Esophagus squamous epithelium (tissue), 5 donors: ENCODE results near the gene M6PR. TPM values are rescaled to one million over a fixed set of nuclear protein-coding genes. Genes with fewer than 3 reads are reported as not detected.
"Not testable (repeated sequence)": the region's sequence is repeated elsewhere in the genome, so short reads cannot be mapped to it uniquely, and the experiment has no call there.

Source experiments
- DNase-seq: peaks from one replicate; lab custom pipeline; 2025; lab: John Stamatoyannopoulos, UW
- H3K27ac ChIP-seq, 4 donors: fragments of 200-600 bp; sonication (generic); one replicate each; pipeline ENCODE4 v1.5.1; 2016 to 2019; ENCODE audit warnings: mild to moderate bottlenecking in 1 of 4
- H3K27me3 ChIP-seq, 4 donors: fragments of 200-600 bp; sonication (generic); 1 replicate in 3 of 4; 2 replicates in 1 of 4; pipeline versions ENCODE4 v1.5.1 to v1.6.0; 2017 to 2021; ENCODE audit warnings: antibody characterized with exemption in 1 of 4
- H3K36me3 ChIP-seq, 3 donors: fragments of 200-600 bp; sonication (generic); one replicate each; pipeline ENCODE4 v1.5.1; 2016 to 2019
- H3K4me1 ChIP-seq, 3 donors: fragments of 200-600 bp; sonication (generic); one replicate each; pipeline ENCODE4 v1.5.1; 2017 to 2019
- H3K4me3 ChIP-seq, 4 donors: fragments of 200-600 bp; sonication (generic); 1 replicate in 3 of 4; 2 replicates in 1 of 4; pipeline ENCODE4 v1.5.1; 2016 to 2019; ENCODE audit warnings: mild to moderate bottlenecking in 2 of 4, moderate library complexity in 1 of 4
- H3K9me3 ChIP-seq, 3 donors: fragments of 200-600 bp; sonication (generic); one replicate each; pipeline ENCODE4 v1.5.1; 2016 to 2019
- CTCF ChIP-seq, 6 experiments: fragments of 450-650 bp in 4 of 6; fragments of 200-600 bp in 2 of 6; sonication (generic) in 2 of 6; IDR thresholded peaks; one replicate each; pipeline ENCODE4 v1.5.1; 2016 to 2019; ENCODE audit warnings: antibody characterized with exemption in 6 of 6, mild to moderate bottlenecking in 4 of 6, moderate library complexity in 4 of 6
- POLR2A ChIP-seq, 4 donors: fragments of 450-650 bp; IDR thresholded peaks; one replicate each; pipeline ENCODE4 v1.6.1; 2017; ENCODE audit warnings: antibody characterized with exemption in 4 of 4, mild to moderate bottlenecking in 4 of 4, moderate library complexity in 3 of 4
- WGBS, 2 donors: methylation state at CpG; one replicate each; pipeline ENCODE4 v1.1.5; 2018; 5-methylcytosine and 5-hydroxymethylcytosine counted together
- intact Hi-C: fragments of 100-400 bp; cut with DNase I; formaldehyde crosslinking; loops from one replicate; pipeline ENCODE4 v1.15.0; 2022
- total RNA-seq, 4 donors: library from RNA; depleted of rRNA; stranded (reverse); fragments of >200 nt; gene quantifications; one replicate each; pipeline ENCODE4 v1.1.0, GENCODE V29; 2016
- donor health status: DM: yes; HTN: yes; CAD: no.

Gene M6PR
- total RNA-seq, 4 donors from 2014 or later = 60.1 to 120 (median 108) TPM

- WGBS, 2 donors = 86 to 90% methylated on average over 14 to 15 of the region's 16 CpGs
Measured at GRCh38 chr12:8906266-8907180, 42.9 kb downstream of the M6PR start.

GRCh38 chr12:8905546-8905945, 43.9 kb downstream of the M6PR start:
- TF ChIP-seq POLR2A (IDR thresholded peaks at IDR 0.05) = no peak
- H3K36me3 ChIP-seq = no peaks in the 10 kb centered on the region
- no peaks in the 10 kb centered on the region for H3K9me3 ChIP-seq
- intact Hi-C loops = no loop called here
- no peaks in the 10 kb centered on the region for H3K27me3 ChIP-seq
- no peak overlapping the region for H3K4me3 ChIP-seq
- no peak overlapping the region for H3K27ac ChIP-seq
- 81 to 89% methylated on average over 8 to 10 of the region's 10 CpGs for WGBS, 2 donors
- H3K4me1 ChIP-seq = no peaks in the 10 kb centered on the region
- DNase-seq = no peak

More at GRCh38 chr12:8906266-8907180, 42.9 kb downstream of the M6PR start:
- Histone ChIP-seq H3K27ac (no peak overlapping the region), H3K4me3 (no peak overlapping the region), H3K36me3 (no peaks in the 10 kb centered on the region), H3K27me3 (no peaks in the 10 kb centered on the region), H3K4me1 (no peaks in the 10 kb centered on the region), H3K9me3 (no peaks in the 10 kb centered on the region)
- DNase-seq = no peak
- TF ChIP-seq CTCF (IDR thresholded peaks at IDR 0.05) (no peak), POLR2A (IDR thresholded peaks at IDR 0.05) (no peak)
- intact Hi-C loops = no loop called here

GRCh38 chr12:8904665-8905064, 44.8 kb downstream of the M6PR start:
- no peaks in the 10 kb centered on the region for H3K9me3 ChIP-seq
- no peak for DNase-seq
- no peak overlapping the region for H3K27ac ChIP-seq
- no peaks in the 10 kb centered on the region for H3K4me1 ChIP-seq
- no peak for TF ChIP-seq CTCF (IDR thresholded peaks at IDR 0.05)
- no peak for TF ChIP-seq POLR2A (IDR thresholded peaks at IDR 0.05)
- H3K36me3 ChIP-seq = no peaks in the 10 kb centered on the region
- H3K4me3 ChIP-seq = no peak overlapping the region
- no peaks in the 10 kb centered on the region for H3K27me3 ChIP-seq
- intact Hi-C loops = no loop called here

GRCh38 chr12:8903646-8904045, 45.8 kb downstream of the M6PR start:
- H3K27ac ChIP-seq = no peak overlapping the region
- H3K9me3 ChIP-seq = no peaks in the 10 kb centered on the region
- DNase-seq = no peak
- H3K36me3 ChIP-seq = no peaks in the 10 kb centered on the region
- H3K4me1 ChIP-seq = no peaks in the 10 kb centered on the region
- intact Hi-C loops = no loop called here
- TF ChIP-seq POLR2A (IDR thresholded peaks at IDR 0.05) (no peak), CTCF (IDR thresholded peaks at IDR 0.05) (no peak)
- no peaks in the 10 kb centered on the region for H3K27me3 ChIP-seq
- H3K4me3 ChIP-seq = no peak overlapping the region
- WGBS, 2 donors = 66 to 71% methylated on average over 3 of the region's 3 CpGs

- H3K4me1 ChIP-seq, H3K4me3 ChIP-seq, H3K36me3 ChIP-seq, intact Hi-C loops, H3K27me3 ChIP-seq, H3K27ac ChIP-seq, H3K9me3 ChIP-seq, DNase-seq: not testable (repeated sequence)
- WGBS, 2 donors = 63 to 71% methylated on average over 5 of the region's 5 CpGs
Measured at GRCh38 chr12:8902703-8903102, 46.7 kb downstream of the M6PR start.

- DNase-seq = no peak
- no peak overlapping the region for H3K27ac ChIP-seq
- TF ChIP-seq POLR2A (IDR thresholded peaks at IDR 0.05) (no peak), CTCF (IDR thresholded peaks at IDR 0.05) (no peak)
- no peaks in the 10 kb centered on the region for H3K27me3 ChIP-seq
- 77 to 78% methylated on average over 6 of the region's 6 CpGs for WGBS, 2 donors
- H3K9me3 ChIP-seq = no peaks in the 10 kb centered on the region
- H3K4me1 ChIP-seq = no peaks in the 10 kb centered on the region
- H3K36me3 ChIP-seq = no peaks in the 10 kb centered on the region
- no peak overlapping the region for H3K4me3 ChIP-seq
- intact Hi-C loops = loop anchor here (10.0 kb wide), 1 partner anchor 215 kb away; no protein-coding TSS in a partner anchor
Measured at GRCh38 chr12:8899830-8900229, 49.6 kb downstream of the M6PR start.
